Left ventricle myocardium inferior (tissue), 1 donor: ENCODE measurements around the gene SLMAP. TPM values are rescaled to one million over a fixed set of nuclear protein-coding genes. Genes with fewer than 3 reads are reported as not detected.

Experiments
- DNase-seq: peaks from one replicate; pipeline ENCODE4 v3.0.0-alpha.2; 2020
- H3K27ac ChIP-seq: fragments of 200-600 bp; replicated peaks from 2 replicates; pipeline ENCODE4 v1.8.0; 2021
- H3K27me3 ChIP-seq: fragments of 200-600 bp; 2 replicates; pipeline ENCODE4 v1.8.0; 2021; ENCODE audit warnings: low read depth
- H3K36me3 ChIP-seq: fragments of 200-600 bp; 2 replicates; pipeline ENCODE4 v1.8.0; 2021
- H3K4me1 ChIP-seq: fragments of 200-600 bp; 2 replicates; pipeline ENCODE4 v1.8.0; 2021
- H3K4me3 ChIP-seq: fragments of 200-600 bp; 2 replicates; pipeline ENCODE4 v1.8.0; 2021; ENCODE audit warnings: mild to moderate bottlenecking, moderate library complexity
- H3K9me3 ChIP-seq: fragments of 200-600 bp; replicated peaks from 2 replicates; pipeline ENCODE4 v1.8.0; 2021
- CTCF ChIP-seq: fragments of 200-600 bp; IDR thresholded peaks from 2 replicates; pipeline ENCODE4 v1.8.0; 2021; ENCODE audit warnings: antibody characterized with exemption, mild to moderate bottlenecking, borderline replicate concordance
- intact Hi-C: fragments of 100-400 bp; cut with micrococcal nuclease; formaldehyde crosslinking; loops from one replicate; pipeline ENCODE4 v1.11.0; 2022
- total RNA-seq: library from RNA; stranded (reverse); fragmentation: NEBNext Ultra II Directional; extraction: Animal tissue kit (Norgen Biotek cat#: 25700); gene quantifications from one replicate; pipeline ENCODE4 v1.2.1, GENCODE V29; 2021
- donor health status: DM: no; HTN: yes; CAD: no; lungs with severe emphysema.

Gene SLMAP
- total RNA-seq, 1 donor from 2014 or later: 316 TPM

GRCh38 chr3:57956119-57956832, 200.2 kb downstream of the SLMAP start:
- Histone ChIP-seq H3K36me3 (no peaks in the 10 kb centered on the region), H3K9me3 (no peaks in the 10 kb centered on the region), H3K27me3 (no peaks in the 10 kb centered on the region), H3K4me3 (no peak overlapping the region), H3K27ac (peak overlapping the region; percentile 2), H3K4me1 (peaks cover 58% of the 10 kb centered on the region)
- intact Hi-C loops: no loop called here
- no peak for DNase-seq
- TF ChIP-seq CTCF: no peak

- Histone ChIP-seq H3K9me3 (no peaks in the 10 kb centered on the region), H3K27ac (peak overlapping the region; percentile 2), H3K36me3 (no peaks in the 10 kb centered on the region), H3K27me3 (no peaks in the 10 kb centered on the region), H3K4me1 (peaks cover 53% of the 10 kb centered on the region), H3K4me3 (no peak overlapping the region)
- intact Hi-C loops: no loop called here
- no peak for TF ChIP-seq CTCF
- no peak for DNase-seq
Measured at GRCh38 chr3:57956833-57957174, 200.7 kb downstream of the SLMAP start.

GRCh38 chr3:57957824-57958223, 201.7 kb downstream of the SLMAP start:
- Histone ChIP-seq H3K36me3 (no peaks in the 10 kb centered on the region), H3K4me3 (no peak overlapping the region), H3K4me1 (peaks cover 43% of the 10 kb centered on the region), H3K9me3 (no peaks in the 10 kb centered on the region), H3K27ac (no peak overlapping the region), H3K27me3 (no peaks in the 10 kb centered on the region)
- TF ChIP-seq CTCF: no peak
- no peak for DNase-seq
- intact Hi-C loops: no loop called here

GRCh38 chr3:57958642-57959422, 202.7 kb downstream of the SLMAP start:
- TF ChIP-seq CTCF: no peak
- peak overlapping the region; percentile 25 for H3K4me3 ChIP-seq
- H3K9me3 ChIP-seq: no peaks in the 10 kb centered on the region
- no peaks in the 10 kb centered on the region for H3K27me3 ChIP-seq
- H3K4me1 ChIP-seq: peaks cover 36% of the 10 kb centered on the region
- intact Hi-C loops: no loop called here
- H3K36me3 ChIP-seq: no peaks in the 10 kb centered on the region
- H3K27ac ChIP-seq: peak overlapping the region; percentile 81
- DNase-seq: peak; percentile 48

- TF ChIP-seq CTCF: no peak
- DNase-seq: no peak
- H3K4me1 ChIP-seq: peaks cover 36% of the 10 kb centered on the region
- H3K27ac ChIP-seq: peak overlapping the region; percentile 81
- intact Hi-C loops: no loop called here
- no peaks in the 10 kb centered on the region for H3K9me3 ChIP-seq
- H3K27me3 ChIP-seq: no peaks in the 10 kb centered on the region
- no peaks in the 10 kb centered on the region for H3K36me3 ChIP-seq
- H3K4me3 ChIP-seq: peak overlapping the region; percentile 25
Measured at GRCh38 chr3:57959423-57960173, 203.5 kb downstream of the SLMAP start.
